Activated CD8-positive, alpha-beta memory T cell treated with anti-CD3 and anti-CD28 coated beads, Interleukin-2, amount 50 U/mL, for 24 hours (primary cell): ENCODE results near the gene GPC3.

ENCODE experiments used
- DNase-seq: peaks from one replicate; pipeline ENCODE4 v3.0.0-alpha.2; 2020; ENCODE audit errors: extremely low read depth

GPC3 gene

DNA sequence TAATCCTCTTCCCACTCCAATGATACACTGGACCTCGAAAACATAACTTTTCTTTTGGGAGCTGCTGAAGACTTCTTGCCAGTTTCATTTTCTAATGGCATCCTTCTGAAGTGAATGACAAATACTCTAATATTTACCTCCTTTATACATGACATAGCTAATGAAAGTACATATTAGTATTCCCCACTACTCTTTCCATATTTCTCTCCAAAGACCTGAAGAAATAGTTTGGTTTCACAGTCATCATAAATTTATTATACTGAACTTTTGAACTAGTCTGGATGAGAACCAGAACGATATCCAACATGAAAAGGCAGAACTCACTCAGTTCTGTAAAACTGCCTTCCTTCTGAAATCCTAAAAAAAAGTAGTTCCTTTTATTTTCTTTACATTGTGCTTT is 139.1 kb downstream of the GPC3 start:
- no peak for DNase-seq

DNA sequence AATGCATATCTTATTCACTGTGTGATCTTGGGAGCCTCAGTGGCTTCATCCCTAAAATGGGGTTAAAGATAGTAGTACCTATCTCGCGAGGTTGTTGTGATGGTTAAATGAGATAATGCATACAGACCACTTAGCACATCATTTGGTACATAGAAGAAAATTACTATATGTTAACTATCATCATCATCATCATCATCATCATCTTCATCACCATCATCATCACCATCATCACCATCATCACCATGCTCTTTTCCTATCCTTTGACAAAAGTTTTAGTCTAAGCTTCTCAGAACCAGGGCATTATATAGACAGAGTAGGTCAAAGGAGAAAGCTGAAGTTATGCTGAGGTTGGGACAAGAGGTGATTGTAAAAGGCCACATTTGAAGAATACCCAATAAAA is 145.0 kb downstream of the GPC3 start:
- no peak for DNase-seq

DNA sequence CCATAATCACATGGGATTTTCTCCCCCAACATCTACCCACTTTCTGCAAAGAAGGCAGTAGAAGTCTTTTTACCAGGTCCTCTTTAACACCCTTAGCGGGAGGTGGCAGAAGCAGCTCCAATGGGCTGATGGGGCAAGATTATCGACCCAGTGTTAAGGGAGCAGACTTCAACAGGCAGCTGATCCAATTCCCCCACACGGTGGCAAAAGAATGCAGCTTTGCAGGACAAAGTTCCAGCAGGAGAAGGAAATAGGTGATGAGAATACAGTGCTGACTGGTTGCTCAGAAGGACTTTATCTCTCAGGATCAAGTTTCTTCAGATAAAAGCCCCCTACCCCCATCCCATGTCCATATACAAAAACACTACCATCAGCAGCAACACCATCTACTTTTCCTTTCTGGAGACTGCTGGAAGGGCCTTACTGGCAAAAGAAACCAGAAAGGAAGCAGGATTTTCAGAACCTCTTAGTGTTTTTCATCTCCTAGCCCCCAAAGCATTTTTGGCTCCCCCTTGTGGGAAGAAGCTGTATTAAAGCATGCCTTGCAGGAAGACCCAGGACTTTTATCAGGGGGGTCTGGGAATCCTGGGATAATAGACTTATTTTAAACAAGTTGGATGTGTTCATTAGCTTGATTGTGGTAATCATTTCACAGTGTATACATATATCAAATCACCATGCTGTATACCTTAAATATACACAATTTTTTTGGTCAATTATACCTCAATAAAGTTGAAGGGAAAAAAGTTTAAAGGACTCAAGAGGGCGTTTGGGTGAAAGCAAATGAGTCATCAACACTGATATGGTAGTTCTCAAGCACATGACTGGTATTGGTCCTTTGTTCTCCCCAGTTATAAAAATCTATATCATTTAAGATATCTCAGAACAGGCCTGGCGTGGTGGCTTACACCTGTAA is 146.4 kb downstream of the GPC3 start:
- DNase-seq = no peak

DNA sequence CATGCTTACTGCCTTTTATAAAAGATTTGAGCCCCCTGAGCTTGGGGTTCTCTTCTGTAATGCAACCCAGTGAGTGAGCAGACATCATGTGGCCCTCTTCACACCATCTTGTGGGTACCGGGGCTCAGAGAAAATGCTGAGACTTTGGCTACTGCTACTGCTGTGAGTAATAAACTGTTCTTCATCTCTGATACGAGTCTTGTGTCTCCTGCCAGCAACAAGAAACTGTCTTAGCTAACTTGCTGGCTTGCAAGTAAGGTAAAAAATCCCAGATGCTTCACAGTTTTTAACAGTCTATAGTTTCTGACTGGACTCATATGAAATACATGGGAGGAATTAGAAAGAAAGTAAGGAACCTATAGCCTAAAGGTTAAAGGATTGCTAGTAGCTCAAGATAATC is 148.3 kb downstream of the GPC3 start:
- DNase-seq = no peak

DNA sequence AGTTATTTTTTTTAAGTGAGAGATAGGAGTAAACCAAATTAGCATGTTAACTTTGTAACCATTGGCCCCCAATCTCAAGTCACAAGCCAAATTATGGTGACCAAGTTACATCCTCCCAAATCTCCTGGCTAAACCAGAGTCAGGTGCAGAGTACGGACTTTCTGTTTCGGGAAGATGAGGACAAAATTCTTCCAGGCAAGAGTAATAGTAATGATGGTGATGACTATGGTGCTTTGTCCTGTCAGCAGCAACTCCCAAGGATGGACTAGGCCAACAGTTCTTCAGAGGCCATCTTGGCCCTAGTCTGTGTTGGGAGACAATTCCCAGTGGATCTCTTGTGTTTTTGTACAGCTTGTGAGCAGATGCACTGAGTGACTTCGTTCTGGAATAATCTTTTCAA is 148.8 kb downstream of the GPC3 start:
- DNase-seq = no peak

DNA sequence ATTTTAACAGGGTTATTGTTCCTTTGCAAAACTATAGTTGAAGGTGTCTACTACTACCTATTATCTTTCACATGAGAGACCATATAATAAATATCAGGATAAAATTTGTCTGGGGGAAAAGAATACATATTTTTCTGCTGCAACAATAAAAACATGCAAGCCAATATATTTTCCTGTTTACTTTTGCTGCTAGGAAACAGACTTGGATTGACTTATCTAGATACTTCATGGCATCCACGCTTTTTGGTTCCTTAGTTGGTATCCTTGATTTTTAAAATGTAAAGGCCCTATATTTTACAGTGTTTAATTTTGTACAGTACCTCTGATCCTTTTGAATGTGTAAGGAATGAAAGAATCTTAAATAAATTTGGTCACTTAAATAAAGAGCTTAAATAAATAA is 150.6 kb downstream of the GPC3 start:
- no peak for DNase-seq

DNA sequence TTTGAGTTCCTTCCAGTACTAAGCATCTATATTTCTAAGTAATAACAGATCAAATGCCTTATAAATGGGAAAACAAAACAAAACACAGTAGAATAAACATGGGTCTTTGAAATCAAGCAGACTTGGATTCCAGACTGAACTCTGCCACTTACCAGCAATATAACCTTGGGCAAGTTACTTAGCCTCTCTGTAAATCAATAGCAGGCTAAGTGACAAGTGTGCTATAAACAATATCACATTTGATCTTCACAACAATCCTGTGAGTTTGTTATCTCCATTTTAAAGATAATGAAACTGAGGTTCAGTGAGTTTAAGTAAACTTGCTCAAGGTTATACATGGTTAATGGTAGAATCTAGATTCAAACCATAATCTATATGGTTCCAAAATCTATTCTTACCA is 165.8 kb downstream of the GPC3 start:
- DNase-seq = no peak

DNA sequence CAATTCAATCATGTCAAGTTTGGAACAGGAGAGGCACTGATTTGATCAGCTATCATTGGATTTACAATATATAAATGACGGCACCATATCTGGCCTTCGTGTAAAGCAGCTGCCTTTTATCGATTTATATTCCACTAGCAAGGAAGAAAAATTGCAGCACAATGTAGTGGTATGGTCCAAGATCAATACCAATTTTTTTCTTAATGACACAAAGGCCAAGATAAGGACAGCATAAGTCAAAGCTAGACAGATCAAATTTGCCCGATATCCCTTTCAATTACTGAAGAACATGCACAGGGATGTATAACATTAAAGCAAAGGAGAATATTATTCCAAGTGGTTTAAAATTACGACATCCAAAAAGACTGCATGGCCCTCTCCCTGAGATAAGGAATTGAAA is 167.4 kb downstream of the GPC3 start:
- DNase-seq = no peak

DNA sequence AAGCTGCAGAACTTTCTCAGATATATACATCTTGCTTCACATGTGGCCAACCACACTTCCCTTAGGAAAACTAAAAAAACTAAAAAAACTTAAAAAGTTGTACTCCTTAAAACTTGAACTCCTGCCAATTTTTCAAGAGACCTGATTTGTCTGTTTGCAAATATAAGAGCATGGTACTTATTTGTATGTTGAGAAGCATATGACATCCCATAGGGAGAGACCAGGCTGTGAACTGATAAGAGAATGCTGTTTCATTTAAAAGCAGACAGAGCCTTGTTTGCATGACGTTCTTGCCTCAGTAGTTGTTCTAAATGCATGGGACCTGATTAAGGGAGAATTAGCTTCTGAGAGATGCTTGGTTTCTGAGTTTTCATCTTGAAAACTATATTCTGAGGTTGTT is 169.9 kb downstream of the GPC3 start:
- DNase-seq = no peak

DNA sequence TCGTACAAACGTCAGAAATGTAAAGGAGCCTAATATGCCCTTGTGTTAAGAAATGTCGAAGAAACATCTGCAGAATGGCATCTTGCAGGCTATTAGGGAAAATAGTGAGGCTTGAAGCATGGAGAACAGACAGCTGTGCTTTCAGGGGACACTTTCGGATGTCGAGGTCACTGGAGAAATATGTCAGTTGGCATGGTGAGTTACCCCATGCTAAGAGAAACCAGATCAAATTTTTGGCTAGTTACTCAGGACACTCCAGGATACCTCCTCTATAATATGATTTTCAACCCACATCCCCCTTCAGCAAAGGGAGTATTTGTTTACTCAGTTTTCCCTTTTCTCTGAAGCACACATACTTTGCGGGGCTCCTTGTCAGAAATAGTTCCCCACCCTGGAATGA is 171.4 kb downstream of the GPC3 start:
- DNase-seq = no peak

DNA sequence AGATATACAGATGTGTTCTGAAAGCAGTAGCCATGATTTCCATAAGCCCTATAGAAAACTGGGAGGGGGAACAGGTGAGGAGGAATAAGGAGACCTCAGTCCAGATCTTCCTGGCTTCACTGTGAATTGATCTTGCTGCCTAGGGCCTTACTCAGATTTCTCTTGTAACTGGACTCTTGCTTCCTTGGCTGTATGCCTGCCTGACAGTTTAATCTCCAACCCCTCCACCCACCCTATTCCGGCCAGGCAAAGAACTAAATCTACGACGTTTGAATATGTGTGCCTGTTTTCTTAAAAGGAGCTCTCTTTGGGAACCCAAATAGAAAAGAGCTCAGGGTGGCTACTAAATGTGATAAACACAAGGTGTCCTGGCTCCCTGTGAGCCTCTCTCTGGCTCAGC is 173.0 kb downstream of the GPC3 start:
- no peak for DNase-seq

DNA sequence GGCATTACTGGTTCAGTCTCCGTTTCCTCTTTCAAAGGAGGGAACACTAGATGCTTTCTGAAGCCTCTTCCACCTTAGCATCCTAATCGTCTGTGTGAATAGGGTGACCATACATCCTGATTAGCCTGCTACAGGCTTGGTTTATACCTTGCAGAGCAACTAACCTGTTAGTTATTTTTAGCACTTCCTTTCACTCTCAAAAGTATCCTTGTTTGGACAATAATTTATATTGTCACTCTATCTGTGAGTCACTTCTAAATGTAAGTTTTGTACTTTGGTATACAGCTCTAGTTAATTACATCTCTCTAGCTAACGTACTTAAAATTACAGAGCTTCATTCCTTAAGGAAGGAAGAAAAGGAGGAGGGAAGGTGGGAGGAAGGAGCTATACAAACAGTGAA is 174.5 kb downstream of the GPC3 start:
- no peak for DNase-seq

DNA sequence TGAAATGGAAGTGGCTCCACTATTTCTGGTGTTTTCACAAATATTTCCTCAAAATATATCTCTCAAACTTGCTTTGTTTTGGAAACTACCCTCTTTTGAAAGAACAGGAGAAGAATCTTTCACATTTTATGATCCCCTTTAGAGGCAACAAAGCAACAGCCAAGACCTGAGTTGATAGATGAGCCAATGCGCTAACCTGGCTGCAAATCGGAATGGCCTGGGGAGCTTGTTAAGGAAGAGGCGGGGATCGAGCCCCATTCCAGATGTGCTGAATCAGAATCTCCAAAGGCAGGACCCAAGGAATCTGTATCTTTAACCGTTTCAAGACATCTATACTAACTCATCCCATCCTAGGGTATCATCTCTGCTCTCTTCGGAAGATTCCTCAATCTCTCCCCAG is 181.3 kb downstream of the GPC3 start:
- DNase-seq = no peak

DNA sequence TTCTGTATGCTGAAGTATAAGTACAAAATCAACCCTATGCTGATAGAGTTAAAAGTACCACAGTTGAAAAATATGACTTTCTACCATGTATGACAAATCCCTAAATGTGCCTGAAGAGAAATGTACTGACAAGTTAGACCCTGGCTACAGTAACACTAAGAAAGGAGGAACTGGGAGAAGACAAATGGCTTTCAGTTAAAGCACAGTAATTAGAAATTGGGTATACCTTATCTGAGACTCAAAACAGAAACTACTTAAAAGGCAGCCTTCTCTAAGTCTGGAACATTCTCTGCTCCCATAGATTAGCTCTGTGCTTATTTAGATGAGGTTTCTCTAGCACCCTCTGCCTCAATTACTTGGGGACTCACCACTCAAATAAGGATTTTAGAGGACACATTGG is 189.1 kb downstream of the GPC3 start:
- no peak for DNase-seq

DNA sequence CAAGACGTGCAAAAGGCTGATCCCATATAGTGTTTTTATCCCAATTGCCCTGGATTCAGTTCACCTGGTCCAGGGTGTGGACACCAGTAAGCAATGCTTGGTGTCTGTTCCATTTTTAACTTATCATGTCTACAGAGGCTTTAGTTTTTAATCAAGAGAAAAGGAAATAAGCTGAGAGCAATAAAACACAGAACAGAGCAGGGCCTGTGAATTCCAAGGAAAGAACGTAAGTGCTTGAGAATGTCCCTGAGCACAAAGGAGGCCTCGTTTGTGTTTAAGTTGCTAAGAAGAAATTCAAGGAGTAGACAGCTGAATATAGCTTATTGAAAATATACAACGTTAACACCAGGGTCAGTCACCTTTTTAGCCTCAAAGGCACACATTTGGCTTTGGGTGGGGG is 191.3 kb downstream of the GPC3 start:
- no peak for DNase-seq

DNA sequence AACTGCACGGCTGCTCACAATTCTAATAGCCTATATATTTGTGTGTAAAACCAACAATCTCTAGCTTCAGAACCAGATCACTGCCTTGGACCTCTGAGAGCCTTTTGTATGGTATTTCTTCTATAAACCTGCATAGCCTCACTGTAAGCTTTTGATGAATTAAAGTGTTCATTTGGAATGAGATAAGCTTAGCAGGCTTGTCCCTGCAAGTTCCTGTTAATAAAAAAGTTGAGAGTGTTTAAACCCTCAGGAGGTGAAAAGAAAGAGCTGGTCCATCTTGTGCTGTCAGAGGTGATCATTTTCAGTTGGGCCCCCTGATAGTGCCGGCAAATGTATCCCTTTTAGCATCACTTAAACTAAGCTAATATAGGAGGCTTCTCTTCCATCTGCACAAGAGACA is 191.8 kb downstream of the GPC3 start:
- no peak for DNase-seq

DNA sequence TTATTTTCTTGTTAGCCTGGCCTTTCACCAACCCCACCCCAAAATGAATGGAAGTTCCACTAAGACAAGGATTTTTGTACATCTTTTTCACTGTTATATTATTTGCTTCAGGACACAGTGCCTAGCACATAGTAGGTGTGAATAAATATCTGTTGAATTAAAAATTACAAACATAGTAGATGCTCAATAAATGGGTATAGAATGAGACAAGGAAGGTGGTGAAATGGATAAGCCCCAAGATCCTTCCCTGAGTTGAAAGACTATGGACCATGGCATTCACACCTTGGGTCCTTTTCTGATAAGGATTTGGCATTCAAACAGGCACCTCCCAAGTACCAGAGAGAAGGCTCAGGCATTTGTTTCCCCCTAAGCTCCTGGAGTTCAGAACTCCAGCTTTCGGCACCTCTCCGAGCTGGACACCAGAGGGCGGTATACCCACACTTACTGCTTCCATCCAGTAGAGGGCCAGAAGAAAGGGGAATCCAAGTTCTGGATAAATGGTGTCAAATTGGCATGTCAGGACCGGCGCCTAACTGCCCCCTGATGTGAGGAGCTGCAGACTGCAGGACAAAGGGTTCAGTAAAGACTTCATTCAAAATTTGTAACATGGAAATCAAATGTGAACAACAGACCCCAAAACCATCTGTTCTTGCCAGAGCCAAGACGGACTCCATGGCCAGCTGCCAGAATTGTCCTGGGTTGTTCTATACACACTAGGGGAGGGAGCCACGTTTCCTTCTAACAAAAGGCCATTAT is 193.0 kb downstream of the GPC3 start:
- DNase-seq = peak; percentile 2

DNA sequence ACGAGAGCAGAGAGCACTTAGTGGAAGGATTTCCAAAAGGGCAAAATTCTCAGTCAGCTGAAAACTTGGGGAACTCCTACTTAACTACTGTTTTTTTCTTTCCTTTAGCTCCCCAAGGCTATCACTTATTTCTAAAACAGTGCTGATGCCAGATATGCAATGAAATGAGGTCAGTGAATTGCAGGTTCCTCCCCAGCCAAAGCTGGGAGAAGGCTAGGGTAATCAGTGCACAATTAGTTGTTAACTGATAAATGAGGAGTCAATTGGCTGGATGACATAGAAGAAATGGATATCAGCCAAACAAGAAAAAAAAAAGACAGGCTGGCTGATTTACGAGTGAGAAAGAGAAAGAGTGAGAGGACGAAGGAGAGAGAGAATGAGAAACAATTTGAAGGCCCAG is 195.6 kb downstream of the GPC3 start:
- DNase-seq = no peak

DNA sequence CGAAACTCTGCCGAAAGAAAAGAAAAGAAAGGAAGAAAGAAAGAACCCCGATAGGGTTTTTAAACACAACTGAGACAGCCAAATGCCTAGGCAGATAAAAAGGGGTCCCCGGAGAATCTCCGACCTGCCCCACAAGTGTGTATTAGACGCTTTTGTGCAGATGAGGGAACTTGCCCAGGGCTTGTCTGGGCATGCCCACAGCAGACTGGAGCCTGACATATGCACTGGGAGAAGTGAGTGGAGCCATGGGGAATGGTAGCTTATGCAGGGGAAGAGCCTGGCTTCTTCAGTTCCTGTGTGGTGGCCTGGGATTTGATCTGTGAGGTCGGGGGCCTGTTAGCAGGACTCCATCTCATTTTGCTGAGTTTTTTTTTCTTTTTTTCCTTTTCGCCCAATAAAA is 199.0 kb downstream of the GPC3 start:
- DNase-seq = no peak

DNA sequence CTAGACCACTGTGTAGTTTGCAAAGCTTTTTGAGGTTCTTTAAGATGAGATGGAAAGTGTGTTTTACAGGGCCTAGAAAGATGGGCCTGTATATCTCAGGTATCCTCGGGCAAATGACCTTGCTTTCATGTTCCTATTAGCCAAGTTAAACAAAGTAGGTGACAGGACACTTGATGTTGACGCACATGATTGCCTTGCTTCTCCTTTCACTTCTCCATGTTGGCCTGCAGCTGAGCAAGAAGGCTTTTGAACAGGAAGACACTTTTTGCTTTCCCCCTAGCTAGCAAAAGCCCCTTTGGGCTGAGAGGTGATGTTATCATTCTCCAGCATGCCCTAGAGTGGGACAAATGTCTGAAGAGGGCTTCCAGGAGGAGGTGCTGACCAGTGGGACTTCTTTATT is 202.1 kb downstream of the GPC3 start:
- no peak for DNase-seq

DNA sequence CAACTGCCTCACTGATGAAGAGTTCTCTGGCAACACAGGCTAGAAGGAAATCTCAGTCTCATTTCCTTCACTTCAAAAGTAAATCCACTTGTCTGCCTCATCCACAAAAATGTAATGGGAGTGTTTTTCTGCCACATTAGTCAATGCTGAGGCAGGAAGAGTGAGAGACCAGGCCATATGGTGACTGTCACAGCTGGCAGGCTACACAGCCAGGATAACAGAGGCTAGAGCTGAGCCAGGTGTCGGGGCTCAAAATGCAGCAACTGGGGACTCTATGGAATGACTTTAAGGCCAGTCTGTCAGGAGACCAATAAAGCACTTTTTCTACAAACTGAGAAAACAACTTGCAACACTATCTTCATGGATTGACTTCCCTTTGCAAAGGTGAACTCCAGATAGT is 204.2 kb downstream of the GPC3 start:
- no peak for DNase-seq

DNA sequence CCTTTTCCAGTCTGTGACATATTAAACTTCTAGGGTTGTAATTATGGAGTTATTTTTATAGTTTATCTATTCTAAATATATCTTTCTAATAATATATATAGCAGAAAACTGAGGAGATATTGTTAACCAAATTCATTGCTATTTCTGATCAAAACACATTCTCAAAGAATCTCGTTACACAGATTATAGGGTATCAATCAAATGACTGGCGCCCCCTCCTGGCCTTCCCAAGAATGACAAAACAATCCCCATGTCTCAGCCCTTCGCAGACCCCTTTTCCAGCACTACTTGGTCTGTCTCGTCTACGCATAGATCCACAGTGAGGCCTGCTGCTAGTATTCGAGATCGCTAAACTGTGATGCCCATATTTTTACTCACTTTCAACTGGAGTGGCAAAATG is 209.3 kb downstream of the GPC3 start:
- no peak for DNase-seq

DNA sequence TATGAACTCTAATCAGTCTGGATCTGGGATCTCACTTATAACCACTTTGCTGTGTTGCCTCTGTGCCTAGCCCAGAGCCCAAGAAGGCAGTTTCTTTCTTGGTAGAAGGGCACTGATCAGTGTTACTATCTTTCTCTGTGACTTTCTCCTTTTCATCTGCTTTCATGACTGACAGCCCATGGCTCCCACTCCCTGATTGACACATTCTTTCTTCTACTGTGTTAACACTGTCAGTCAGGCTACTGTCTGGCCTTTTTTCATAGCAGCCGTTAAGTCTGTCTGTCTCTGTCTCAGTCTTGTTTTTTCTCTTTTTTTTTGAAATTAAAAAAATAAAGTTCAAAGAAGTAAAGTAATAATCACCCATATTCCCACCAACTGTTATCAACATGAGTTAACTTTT is 210.6 kb downstream of the GPC3 start:
- DNase-seq = no peak
